OCI-LY7 (cell line): Measurements from ENCODE around the gene RAD54L. TPM values are rescaled to one million over a fixed set of nuclear protein-coding genes. Genes with fewer than 3 reads are reported as not detected.

Experiments used
- BruUV-seq: library from RNA; stranded (reverse); fragments of 400-500 nt; replicated peaks from 2 replicates; lab custom pipeline; 2021; lab: Mats Ljungman, UMichigan
- CTCF ChIA-PET: fragments of 300-600 bp; sonication (Branson Sonifier 250); formaldehyde crosslinking; loops from one replicate; lab custom pipeline; 2022; ENCODE audit warnings: antibody characterized with exemption; ENCODE audit not compliant: unreplicated experiment; lab: Charles Lee
- POLR2A ChIA-PET: fragments of 300-600 bp; sonication (Branson Sonifier 250); formaldehyde crosslinking; loops from one replicate; lab custom pipeline; 2022; ENCODE audit warnings: antibody characterized with exemption; lab: Charles Lee
- DNase-seq: peaks from one replicate; pipeline ENCODE4 v3.0.0-alpha.2; 2015; ENCODE audit warnings: low spot score
- H2AFZ ChIP-seq: fragments of 200-600 bp; sonication (generic), shearing (Covaris generic); 2 replicates; pipeline ENCODE4 v1.6.1; 2014; ENCODE audit warnings: mild to moderate bottlenecking, antibody characterized with exemption, low read length, moderate library complexity
- H3K27ac ChIP-seq: fragments of 200-600 bp; sonication (generic); 2 replicates; pipeline ENCODE4 v1.5.1; 2014; ENCODE audit warnings: mixed run types, low read depth, mild to moderate bottlenecking, moderate library complexity, low read length, inconsistent platforms; ENCODE audit not compliant: poor library complexity, severe bottlenecking
- H3K36me3 ChIP-seq: fragments of 200-600 bp; sonication (generic); 2 replicates; pipeline ENCODE4 v1.6.1; 2014; ENCODE audit warnings: mild to moderate bottlenecking, antibody characterized with exemption, low read length, moderate library complexity, mixed read lengths; ENCODE audit not compliant: insufficient read depth
- H3K4me1 ChIP-seq: fragments of 200-600 bp; sonication (generic); 2 replicates; pipeline ENCODE4 v1.5.1; 2014; ENCODE audit warnings: mild to moderate bottlenecking, low read length; ENCODE audit not compliant: insufficient read depth, poor library complexity, severe bottlenecking
- H3K4me2 ChIP-seq: fragments of 200-600 bp; sonication (generic); 2 replicates; pipeline ENCODE4 v1.6.1; 2014; ENCODE audit warnings: mild to moderate bottlenecking, low read length
- H3K4me3 ChIP-seq: fragments of 200-600 bp; sonication (generic); 2 replicates; pipeline ENCODE4 v1.5.1; 2014; ENCODE audit warnings: mild to moderate bottlenecking, low read depth, low read length; ENCODE audit not compliant: poor library complexity, severe bottlenecking
- H3K79me2 ChIP-seq: fragments of 200-600 bp; sonication (generic); 2 replicates; pipeline ENCODE4 v1.6.1; 2016; ENCODE audit warnings: low read depth, mild to moderate bottlenecking, low read length, moderate library complexity, mixed read lengths; ENCODE audit not compliant: insufficient read depth
- H3K9me2 ChIP-seq: fragments of 200-600 bp; sonication (generic); 2 replicates; pipeline ENCODE4 v1.6.1; 2016; ENCODE audit warnings: mild to moderate bottlenecking, low read length, mixed read lengths; ENCODE audit not compliant: insufficient read depth
- H3K9me3 ChIP-seq: fragments of 200-600 bp; sonication (generic); 2 replicates; pipeline ENCODE4 v1.6.1; 2014; ENCODE audit warnings: mild to moderate bottlenecking, mixed run types, low read length, mixed read lengths
- H4K20me1 ChIP-seq: fragments of 200-600 bp; sonication (generic); 2 replicates; pipeline ENCODE4 v1.6.1; 2014; ENCODE audit warnings: mild to moderate bottlenecking, antibody characterized with exemption, low read length, moderate library complexity, mixed read lengths; ENCODE audit not compliant: insufficient read depth
- EZH2phosphoT487 ChIP-seq: fragments of 200-600 bp; sonication (generic); IDR thresholded peaks from 2 replicates; pipeline ENCODE4 v1.6.1; 2018; ENCODE audit warnings: low read depth, borderline replicate concordance, mild to moderate bottlenecking, mixed run types, antibody characterized with exemption, low read length, moderate library complexity, mixed read lengths
- intact Hi-C: fragments of 100-400 bp; cut with micrococcal nuclease; formaldehyde crosslinking; loops from one replicate; pipeline ENCODE4 v1.10.0; 2022; ENCODE audit not compliant: unreplicated experiment
- total RNA-seq, 2 experiments: library from RNA; depleted of rRNA in 1 of 2; stranded (reverse); fragments of >200 nt in 1 of 2; shearing (Covaris generic) in 1 of 2; gene quantifications; 2 replicates each; pipeline ENCODE4 v1.2.3, GENCODE V29; 2014 to 2022
- TF ChIP-seq, protein P1 (sequence below): fragments of 200-600 bp; sonication (generic); conservative IDR thresholded peaks from 2 replicates; pipeline ENCODE4 v1.5.1; 2014; ENCODE audit warnings: mild to moderate bottlenecking, antibody characterized with exemption, low read length, moderate library complexity, mixed read lengths

RAD54L gene
- total RNA-seq, 2 experiments from 2014 or later = 62.6 to 78.5 TPM

DNA sequence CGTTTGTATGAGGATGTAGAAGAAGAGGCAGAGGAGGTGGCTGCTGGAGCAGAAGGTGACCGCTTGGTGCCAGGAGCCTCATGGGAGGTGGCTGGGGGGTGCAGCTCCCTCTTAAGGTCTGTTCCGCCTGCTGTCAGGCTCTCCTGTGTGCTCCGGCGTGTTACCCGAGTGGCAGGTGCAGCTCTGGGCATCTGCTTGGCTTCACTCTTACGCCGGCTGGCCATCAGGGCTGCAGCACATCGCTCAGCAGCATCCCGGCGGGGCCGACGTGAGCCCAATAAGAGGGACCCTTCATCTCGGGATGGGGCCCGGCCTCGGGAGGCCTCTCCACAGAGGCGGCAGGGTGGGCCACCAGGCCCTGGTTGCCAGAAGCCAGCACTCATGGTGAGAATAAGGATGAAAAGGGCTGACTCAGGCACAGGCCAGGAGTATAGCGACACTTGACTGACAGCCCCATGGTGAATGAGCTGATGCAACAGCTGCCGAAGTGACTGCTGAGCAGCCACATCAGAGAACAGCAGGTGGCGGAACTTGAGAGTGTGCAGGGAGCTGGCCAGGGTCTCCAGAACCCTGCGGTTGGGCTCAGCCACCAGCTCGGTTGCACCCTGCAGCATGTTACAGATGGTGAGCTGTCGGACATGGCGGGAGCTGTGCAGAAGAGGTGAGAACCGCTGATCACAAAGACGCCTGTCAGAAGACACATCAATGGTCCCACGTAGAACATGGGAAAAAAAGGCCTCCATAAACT, 38.3 kb downstream of the RAD54L start:
- H3K4me3 ChIP-seq = no peak overlapping the region
- H3K36me3 ChIP-seq = peaks cover 65% of the 10 kb centered on the region
- peaks cover 5% of the 10 kb centered on the region for H3K4me1 ChIP-seq
- H3K9me3 ChIP-seq = no peaks in the 10 kb centered on the region
- H4K20me1 ChIP-seq = no peaks in the 10 kb centered on the region
- no peak for TF ChIP-seq EZH2phosphoT487
- TF ChIP-seq, protein P1, sequence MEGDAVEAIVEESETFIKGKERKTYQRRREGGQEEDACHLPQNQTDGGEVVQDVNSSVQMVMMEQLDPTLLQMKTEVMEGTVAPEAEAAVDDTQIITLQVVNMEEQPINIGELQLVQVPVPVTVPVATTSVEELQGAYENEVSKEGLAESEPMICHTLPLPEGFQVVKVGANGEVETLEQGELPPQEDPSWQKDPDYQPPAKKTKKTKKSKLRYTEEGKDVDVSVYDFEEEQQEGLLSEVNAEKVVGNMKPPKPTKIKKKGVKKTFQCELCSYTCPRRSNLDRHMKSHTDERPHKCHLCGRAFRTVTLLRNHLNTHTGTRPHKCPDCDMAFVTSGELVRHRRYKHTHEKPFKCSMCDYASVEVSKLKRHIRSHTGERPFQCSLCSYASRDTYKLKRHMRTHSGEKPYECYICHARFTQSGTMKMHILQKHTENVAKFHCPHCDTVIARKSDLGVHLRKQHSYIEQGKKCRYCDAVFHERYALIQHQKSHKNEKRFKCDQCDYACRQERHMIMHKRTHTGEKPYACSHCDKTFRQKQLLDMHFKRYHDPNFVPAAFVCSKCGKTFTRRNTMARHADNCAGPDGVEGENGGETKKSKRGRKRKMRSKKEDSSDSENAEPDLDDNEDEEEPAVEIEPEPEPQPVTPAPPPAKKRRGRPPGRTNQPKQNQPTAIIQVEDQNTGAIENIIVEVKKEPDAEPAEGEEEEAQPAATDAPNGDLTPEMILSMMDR = no peak
- BruUV-seq = no TSS peak
- H3K27ac ChIP-seq = no peak overlapping the region
- intact Hi-C loops = no loop called here
- H2AFZ ChIP-seq = no peak overlapping the region
- no peaks in the 10 kb centered on the region for H3K9me2 ChIP-seq
- CTCF ChIA-PET = interaction anchor here (0.7 to 0.9 kb wide), 2 partner anchors 13 to 19 kb away, joined by 3 read pairs; no protein-coding TSS in a partner anchor
- H3K79me2 ChIP-seq = no peaks in the 10 kb centered on the region
- POLR2A ChIA-PET = interaction anchor here (0.8 to 1.8 kb wide), 2 partner anchors 17 to 27 kb away, joined by 3 to 6 read pairs; partner anchors contain the start of genes LRRC41 and UQCRH
- DNase-seq = peak; percentile 43
- H3K4me2 ChIP-seq = no peak overlapping the region

DNA sequence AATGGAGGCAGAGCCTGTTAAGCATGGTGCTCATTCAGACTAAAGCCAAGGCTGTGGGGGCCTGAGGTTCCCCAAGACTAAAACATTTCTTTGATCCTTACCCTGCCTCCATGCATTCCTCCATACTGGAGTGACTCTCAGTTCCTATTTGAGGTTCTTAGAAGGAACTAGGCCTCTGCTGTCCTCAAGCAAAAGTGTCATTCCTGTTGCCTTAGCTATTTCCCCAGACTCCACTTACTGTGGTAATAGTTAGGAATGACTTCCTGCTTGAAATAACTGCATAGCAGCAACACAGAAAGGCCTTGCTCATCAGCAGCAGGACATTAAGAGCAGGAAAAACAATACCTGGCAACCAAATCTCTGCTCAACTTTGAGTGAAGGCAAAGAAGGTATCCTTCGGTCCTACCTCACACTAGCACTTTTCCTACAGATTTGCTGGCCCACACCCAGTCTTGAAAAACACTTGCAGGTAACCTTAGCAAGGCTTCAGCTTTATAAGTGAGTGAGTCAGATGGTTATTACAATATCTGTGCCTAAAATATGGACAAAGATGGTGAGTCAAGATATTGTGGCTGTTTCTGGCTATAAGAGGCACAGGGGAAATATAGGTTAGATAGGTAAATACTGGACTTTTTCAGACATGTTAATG, 41.0 kb downstream of the RAD54L start:
- Histone ChIP-seq H2AFZ (no peak overlapping the region), H3K79me2 (no peaks in the 10 kb centered on the region), H3K27ac (no peak overlapping the region), H3K9me3 (no peaks in the 10 kb centered on the region), H3K36me3 (peaks cover 45% of the 10 kb centered on the region), H3K4me2 (no peak overlapping the region), H4K20me1 (no peaks in the 10 kb centered on the region), H3K4me1 (peaks cover 5% of the 10 kb centered on the region), H3K4me3 (no peak overlapping the region), H3K9me2 (no peaks in the 10 kb centered on the region)
- TF ChIP-seq, protein P1 = no peak
- TF ChIP-seq EZH2phosphoT487 = no peak
- no TSS peak for BruUV-seq
- no peak for DNase-seq
- ChIA-PET POLR2A (interaction anchor here (1.7 kb wide), 1 partner anchor 8 kb away, joined by 6 read pairs; no protein-coding TSS in a partner anchor), CTCF (no interaction called here)
- intact Hi-C loops = no loop called here
